GM21529 (cell line): ENCODE data around the gene ALG12.

Experiments
- ATAC-seq: cut with Tn5 transposase; IDR thresholded peaks from one replicate; pipeline ENCODE4 v1.9.1; 2021; ENCODE audit not compliant: unreplicated experiment

Gene ALG12

DNA sequence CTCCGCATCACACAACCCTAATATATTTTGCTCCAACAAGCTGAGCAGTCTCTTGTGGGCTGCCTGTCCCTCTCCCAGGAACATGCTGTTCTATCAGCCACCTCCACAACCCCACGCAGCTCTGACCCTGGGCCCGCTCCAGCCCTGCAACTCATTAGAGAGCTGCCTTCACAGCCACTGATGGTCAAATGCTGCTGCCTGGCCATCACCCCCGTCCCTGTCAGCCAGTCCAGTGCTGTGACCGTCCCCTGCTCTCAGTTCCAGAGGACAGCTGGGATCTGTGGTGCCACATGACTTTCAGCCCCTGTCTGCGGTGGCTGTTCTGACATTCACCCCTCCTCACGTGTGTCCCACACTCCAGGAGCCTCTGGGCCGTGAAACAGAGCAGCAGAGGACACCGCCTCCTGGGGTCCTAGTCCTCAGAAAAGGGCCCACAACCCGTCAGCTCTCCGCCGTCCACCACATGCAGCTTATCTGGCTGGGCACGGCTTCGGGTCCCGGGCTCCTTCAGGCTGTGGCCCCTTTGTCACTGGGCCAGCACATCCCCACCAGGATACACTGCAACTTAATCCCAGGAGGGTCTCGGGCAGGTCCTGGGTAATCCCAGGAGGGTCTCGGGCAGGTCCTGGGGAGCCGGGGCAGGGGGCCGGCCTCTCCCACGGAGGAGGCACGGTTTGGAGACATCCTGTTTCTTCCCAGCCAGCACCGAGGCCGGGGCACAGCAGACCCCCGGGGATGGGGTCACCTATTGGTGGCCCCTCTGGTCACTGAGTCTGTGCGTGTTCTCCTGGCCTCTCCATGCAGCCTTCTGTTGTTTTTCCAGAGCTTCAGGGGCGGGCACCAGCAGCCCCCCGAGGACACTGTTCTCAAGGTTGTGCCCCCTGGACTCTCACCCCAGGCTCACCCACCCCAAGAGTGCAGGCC, 15.3 kb upstream of the ALG12 start:
- no peak for ATAC-seq

DNA sequence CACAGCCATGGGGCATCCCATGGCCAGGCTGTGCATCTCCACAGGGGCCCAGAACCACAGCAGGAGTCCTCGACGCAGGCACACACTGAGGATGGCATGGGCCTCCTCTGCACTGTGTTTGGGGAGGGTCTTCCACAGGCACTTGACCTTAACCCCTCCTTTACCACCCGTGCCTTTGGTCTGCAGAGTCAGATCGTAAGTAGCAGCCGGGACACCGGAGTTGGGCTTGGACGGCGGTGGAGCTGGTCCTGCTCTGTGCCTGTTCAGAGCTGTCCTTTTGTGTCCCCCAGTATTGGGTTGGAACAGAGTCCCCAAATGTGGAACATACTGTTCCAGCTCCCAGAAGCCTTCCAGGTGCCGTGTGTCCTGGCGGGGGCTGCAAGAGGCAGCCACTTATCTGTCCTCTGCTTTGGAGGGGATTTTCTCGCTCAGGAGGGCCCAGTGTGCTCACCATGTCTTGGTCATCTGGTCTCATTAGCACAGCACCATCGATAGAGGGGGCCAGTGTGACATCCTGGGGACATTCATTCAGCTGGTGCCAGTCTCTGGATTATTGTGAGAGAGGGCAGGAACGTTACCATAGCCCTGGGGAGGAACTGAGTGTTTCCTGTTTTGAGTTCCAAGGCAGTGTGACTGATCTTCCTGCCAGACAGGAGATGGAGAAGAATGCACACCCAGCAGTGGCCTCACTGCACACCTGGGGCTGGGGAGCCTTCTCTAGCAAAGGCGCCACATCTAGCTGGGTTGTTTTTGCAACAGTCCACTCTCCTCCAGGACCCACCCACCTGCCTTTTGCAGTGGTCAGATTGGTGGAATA, 12.6 kb upstream of the ALG12 start:
- ATAC-seq: no peak

DNA sequence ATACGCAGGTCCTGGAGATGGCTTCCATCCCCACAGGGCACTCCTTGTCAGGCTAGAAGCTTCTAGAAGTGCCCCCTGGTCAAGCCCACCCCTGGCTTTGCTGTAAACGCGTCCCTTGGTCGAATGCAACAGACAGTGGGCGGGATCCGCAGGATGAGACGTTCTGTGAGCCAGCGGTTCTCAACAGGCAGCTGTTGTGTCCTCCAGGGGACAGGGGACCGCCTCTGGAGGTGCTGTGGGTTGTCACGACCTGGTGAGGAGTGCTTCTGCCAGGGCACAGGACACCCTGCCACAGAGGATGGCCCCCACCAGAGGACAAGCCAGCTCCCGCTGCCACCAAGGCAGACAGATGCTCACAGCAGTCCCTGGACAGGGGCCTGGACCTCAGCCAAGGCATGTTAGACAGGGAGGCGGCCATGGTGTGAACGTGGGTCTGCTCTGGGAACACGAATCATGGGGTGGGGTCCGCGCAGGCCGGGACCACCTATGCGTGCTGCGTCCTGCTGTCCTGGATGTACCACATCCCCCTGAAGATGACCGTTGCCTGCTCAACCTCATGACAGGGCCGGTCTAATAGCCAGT, 11.8 kb upstream of the ALG12 start:
- ATAC-seq: no peak

DNA sequence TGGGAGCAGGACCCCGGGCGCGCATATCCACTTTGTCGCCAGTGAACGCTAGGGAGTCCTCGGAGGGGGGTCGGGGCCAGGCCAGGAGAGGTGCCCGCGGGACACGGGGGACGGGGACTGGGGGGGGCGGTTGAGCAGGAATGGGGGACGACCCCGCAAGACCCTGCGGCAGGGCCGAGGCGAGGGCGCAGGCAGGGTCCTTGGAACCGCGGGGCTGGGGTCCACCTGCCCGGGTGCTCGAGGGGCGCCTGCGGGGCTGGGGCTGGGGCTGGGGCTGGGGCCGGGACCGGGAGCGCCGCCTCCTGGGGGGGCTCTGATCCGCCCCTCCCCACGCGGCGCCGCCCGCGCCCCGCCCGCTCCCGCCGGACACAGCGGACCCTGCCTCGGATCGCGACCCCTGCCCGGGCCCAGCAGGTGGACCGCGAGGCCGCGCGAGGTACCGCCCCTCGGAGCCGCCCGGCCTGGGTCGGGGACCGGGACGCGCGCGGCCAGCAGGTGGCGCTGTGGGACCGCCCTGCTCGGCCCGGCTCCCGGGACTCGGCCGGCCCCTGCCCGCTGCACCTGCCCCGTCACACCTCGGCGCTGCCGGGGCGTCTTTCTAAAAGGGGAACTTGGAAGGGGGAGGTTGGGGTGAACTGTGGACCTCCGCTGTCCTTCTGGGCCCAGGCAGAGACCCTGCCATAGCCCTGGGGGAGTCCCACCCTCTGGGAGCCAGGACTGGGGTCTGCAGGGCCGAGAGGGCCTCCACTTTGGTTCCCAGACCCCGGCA, 11.2 kb upstream of the ALG12 start:
- ATAC-seq: no peak

DNA sequence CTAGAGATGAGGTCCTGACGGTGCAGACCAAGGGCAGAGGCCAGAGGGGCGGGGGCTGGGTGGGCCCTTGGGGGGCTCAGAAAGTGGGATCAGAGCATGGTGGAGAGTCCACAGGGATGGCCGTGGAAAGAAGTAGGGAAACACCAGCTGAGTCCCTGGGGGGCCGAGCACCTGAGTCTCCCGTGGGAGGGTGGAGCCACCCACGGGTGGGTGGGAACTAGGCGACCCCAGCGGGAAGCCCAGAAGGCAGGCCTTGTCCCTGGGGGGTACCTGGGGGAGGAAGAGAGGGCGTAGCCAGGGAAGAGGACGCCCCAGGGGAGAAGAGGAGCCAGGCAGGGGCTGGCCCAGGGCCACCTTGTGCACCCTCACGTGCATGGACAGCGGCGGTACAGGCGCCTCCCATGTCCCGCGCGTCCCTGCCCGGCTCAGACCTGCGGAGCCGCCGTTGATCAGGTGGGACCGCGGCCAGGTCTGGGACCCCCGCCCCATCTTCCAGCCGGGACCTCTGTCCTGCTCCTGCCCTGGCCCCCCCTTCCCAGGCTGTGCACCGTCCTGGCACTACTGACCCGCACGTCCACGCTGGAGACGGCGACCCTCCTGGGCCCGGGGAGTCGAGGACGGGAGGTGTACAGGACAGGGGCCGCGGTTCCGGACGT, 10.4 kb upstream of the ALG12 start:
- no peak for ATAC-seq

DNA sequence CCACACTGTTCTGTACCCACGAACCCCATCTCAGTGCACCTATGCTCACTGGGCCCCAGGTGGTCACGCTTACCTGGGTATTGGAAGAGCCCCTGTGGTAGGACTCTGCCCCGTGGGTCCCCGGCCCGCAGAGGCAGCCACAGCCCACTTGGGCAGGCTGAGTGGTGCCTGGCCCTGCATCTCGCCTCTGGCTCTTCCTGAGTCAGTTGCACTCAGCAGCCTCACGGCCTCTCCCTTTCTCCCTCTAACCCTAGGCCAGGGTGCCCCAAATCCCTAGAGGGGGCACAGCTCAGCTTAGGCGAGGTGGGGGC, 9.9 kb upstream of the ALG12 start:
- no peak for ATAC-seq

DNA sequence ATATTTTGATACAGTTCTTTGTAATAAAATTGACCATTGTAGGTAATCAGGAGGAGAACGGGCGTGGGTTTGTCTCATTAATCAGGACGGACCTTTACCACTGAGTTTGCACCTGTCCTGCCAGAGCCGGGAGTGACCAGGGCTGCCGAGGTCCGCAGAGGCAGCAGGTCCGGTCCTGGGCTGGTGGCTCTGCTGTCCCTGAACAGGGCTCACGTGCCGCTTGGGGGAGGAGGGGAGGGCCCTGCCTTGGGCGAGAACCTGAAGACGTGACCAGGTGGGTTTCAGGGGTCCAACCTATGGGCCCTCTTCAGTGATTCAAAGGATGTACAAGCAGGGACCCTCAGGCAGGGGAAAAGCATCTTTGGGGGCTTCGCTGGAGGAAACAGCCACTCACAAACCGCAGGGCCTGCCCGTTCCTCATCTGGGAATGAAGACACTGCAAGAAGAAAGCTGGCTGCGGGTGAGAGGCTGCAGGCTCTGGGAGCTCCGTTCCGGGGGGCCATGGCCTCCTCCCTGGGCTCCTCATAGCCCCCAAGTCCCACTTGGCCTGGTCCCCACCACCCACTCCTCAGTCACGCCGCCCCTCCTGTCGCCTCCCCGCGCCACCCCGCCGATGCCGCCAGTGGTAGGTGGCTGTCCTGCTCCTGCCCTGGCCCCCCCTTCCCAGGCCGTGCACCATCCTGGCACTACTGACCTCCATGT, 9.4 kb upstream of the ALG12 start:
- ATAC-seq: no peak

DNA sequence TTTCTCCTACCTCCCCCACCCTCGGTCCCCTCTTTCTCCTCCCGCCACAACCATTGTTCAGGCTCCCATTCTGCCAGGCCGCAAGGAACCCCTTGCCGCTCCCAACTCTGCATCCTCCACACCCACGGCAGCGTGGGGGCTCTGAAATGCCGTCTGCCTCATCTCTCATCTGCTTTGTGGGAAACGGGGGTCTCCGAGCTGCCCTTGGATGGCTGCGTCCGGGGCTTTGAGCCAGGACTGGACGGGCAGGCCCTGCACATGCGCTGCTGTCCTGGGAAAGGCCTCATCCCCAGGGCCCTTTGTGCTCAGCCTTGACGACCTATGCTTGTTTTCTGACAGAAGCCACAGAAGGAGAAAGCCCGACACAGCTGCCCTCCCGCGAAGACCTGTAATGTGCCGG, 8.7 kb upstream of the ALG12 start:
- no peak for ATAC-seq

DNA sequence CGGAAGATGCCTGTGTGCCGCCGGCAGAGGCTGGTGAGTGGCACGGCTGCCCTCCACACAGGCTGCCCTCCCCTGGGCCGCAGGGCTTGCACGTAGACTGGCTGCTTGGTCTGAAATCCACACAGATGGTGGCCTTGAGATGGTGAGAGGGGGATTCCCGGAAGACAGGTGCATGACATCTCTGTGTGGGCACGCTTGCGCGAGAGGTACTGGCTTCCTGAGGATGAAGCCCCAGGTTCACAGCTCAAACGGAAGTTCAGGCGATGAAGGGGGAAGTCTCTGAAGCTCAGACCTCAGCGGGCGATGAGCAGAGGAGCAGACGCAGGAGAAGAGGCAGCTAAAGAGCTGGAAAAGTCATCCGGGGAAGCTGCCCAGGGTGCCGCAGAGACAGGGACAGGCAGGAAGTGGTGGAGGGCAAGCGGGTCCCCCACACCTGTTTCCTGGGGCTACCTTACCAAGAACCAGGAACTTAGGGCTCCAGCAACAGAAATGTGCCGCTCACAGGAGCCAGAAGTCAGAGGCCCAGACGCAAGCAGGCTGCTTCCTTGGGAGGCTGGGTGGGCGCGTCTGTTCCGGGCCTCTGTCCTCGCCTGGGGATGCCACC, 7.4 kb upstream of the ALG12 start:
- ATAC-seq: peak; percentile 43

DNA sequence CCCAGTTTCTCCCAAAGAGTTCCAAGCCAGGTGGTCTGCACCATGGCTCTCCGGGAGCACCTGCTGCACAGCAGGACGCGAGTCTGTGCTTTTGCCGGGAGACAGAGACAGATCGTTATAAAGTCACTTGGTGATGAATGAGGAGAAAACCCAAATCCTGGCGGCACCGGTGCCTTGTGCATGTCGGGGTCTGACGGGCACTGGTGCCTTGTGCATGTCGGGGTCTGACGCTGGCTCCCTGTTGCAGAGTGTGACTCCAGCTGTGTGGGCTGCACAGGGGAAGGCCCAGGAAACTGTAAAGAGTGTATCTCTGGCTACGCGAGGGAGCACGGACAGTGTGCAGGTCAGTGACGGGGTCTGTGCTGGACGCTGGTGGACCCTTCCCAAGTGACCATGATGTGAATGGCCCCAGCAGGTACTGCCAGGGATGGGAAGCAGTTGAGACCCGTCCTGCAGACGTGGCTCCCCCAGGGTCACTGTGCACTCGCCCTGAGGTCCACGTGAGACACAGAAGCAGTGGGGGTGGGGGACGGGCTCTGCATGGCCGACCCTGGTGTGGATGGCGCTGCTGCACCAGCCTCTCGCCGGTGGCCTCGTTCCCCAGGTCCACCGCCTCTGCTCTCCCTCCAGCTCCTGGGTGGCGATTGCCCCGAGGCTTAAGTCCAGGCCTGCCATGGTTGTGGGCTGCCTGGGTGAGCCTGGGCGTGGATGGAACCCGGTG, 6.0 kb upstream of the ALG12 start:
- ATAC-seq: no peak

DNA sequence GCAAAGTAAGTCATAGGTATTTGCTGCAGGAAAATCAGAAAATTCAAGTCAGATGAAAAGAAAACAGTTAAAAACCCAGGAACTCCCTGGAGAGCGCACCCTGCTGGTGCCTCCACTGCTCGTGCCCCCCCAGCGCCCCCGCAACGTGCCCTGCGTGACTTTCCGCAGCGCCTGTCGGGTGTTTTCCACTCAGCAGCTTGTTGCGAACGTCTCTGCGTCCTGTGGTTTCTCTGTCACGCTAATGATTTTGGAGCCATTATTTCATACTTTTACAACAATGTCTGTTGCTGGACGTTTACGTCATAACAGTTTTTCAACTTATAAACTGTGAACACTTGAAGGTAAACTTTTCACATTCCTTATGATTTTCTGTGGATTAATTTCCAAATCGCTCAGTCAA, 5.2 kb upstream of the ALG12 start:
- ATAC-seq: no peak

DNA sequence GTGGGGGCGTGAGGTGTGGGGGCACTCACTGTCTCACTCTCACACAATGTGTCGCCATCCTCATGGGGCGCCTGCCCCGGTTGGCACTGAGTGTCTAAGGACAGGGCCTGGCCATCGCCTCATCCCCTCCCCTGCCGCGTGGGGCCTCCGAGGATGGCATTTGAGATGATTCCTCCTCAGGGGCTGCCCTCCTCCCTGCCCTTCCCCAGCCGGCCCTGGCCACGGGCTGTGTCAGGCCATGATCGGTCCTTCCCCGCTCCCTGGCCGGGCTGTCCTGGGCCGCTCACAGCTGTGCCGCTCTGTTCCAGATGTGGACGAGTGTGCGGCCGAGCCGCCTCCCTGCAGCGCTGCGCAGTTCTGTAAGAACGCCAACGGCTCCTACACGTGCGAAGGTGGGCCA, 4.7 kb upstream of the ALG12 start:
- no peak for ATAC-seq

DNA sequence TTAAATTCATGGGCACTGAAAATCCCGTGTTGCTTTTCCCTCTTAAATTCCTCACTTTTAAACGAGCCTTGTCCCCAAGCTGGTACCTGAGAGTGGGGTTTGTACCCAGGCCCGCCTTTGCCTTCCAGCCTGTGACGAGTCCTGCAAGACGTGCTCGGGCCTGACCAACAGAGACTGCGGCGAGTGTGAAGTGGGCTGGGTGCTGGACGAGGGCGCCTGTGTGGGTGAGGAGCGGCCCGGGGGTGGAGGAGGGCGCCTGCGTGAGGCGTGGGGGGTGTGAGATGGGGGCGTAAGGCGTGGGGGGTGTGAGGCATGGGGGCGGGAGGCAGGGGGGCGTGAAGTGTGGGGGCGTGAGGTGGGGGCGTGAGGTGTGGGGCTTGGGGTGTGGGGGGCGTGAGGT, 4.2 kb upstream of the ALG12 start:
- no peak for ATAC-seq

DNA sequence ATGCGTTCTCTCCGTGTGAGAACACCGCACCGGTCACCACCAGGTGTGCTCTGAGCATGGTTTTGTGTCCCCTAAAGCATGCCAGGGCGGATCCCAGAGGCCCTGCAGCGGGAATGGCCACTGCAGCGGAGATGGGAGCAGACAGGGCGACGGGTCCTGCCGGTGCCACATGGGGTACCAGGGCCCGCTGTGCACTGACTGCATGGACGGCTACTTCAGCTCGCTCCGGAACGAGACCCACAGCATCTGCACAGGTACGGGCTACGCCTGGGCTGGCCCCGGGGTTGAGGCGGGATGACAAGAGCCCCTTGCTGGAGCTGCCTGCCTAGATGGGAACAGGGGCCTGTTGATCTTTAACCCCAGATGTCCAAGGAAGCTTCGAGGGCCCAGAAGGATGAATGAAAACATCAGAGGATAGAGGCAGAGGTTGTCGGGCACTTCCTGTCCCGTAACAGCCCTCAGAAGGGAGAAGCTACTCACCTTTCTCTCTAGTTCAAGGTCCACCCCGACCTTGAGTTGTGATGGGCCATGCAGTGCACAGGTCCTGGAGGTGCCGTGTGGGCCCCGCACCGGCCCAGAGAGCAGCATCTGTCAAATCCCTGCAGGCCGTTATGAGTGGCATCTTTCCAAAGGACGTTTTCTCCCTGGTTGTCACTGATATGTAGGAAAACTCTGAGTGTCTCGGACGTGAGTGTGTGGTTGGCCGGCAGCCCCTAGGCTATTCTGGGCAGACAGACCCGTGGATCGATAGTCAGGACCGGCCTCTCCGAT, 3.5 kb upstream of the ALG12 start:
- ATAC-seq: no peak

DNA sequence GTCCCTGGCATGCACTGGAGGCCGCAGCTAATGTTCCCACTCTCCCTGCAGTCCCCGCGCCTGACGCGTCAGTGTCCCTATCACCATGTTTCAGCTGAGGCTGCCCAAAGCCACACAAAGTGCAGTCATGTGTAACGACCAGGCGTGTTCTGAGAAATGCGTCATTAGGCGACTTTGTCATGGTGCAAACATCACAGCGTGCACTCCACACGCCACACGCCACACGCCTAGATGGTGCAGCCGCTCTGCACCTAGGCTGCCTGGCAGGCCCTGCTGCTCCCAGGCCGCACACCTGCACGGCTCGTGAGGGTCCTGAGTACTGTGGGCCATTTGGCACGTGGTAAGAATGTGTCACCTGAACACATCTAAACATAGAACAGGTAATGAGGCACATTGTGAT, 2.6 kb upstream of the ALG12 start:
- ATAC-seq: no peak

DNA sequence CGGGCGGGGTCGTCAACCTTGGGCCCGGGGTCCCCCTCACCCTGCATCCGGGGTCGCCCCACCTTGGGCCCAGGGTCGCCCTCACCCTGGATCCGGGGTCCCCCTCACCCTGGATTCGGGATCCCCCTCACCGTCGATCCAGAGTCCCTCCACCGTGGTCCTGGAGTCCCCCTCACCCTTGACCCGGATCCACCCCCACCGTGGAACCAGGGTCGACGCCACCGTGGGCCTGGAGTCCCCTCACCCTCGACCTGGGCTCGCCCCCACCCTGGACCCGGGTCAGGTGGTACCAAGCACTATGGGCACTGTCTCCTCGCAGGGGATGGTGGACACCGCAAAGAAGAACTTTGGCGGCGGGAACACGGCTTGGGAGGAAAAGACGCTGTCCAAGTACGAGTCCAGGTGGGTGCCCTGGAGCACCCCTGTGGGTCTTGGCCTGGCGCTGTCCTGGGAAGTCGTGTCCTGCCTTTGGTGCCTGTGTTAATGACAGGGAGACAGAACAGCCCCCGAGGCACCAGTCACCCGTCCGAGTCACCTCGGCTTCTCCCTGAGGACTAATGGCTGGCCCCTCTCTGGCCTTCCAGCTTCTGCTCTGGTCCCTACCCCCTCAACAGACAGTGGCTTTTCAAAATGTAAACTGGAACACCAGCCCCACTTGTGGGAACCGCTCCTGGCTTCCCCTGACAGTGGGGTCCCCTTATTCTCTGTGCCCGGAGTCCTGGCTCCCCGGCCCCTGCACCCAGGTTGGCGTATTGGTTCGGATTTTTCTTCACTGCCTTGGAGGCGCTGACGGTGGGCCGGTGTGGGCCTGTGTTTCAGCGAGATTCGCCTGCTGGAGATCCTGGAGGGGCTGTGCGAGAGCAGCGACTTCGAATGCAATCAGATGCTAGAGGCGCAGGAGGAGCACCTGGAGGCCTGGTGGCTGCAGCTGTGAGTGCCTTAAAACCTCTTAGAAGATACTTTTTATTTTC, 958 bp upstream of the ALG12 start:
- ATAC-seq: no peak

DNA sequence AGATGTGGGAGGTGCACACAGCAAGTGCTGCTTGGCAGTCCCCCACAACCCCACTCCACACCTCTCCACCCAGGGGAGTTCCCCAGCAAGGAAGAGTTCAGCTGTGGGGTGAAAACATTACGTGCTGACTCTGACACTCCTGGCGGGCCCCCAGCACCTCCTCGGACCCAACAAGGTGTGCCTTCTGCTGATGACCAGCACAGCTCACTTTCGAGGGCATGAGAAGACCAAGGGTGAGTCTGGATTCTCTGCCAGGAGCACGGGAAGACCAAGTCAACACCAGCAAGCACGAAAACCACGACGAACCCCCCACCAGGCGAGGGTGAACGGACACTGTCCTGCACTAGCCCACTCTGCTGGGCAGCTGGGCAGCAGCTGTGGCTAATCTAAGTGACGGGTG, 1.4 kb downstream of the ALG12 start:
- ATAC-seq: no peak
